GM12878 (cell line): ENCODE measurements around the gene USP9X. TPM values are rescaled to one million over a fixed set of nuclear protein-coding genes. Genes with fewer than 3 reads are reported as not detected.

ENCODE experiments used
- ATAC-seq: fragments of 200-7000 bp; cut with Tn5 transposase; 3 replicates; pipeline ENCODE4 v1.9.1; 2020; ENCODE audit warnings: mild to moderate bottlenecking, moderate library complexity
- BruUV-seq: library from RNA; stranded (reverse); fragments of 400-500 nt; replicated peaks from 2 replicates; lab custom pipeline; 2021; lab: Mats Ljungman, UMichigan
- CTCF ChIA-PET: fragments of 300-600 bp; sonication (Branson Sonifier 250); formaldehyde crosslinking; extraction: SDS; loops from one replicate; lab custom pipeline; 2021; ENCODE audit warnings: inconsistent platforms; lab: Yijun Ruan, JAX
- POLR2A ChIA-PET: fragments of 350-600 bp; formaldehyde crosslinking; extraction: SDS; loops from one replicate; lab custom pipeline; 2021; ENCODE audit warnings: inconsistent platforms; lab: Charles Lee
- RAD21 ChIA-PET: fragments of 300-600 bp; sonication (Branson Sonifier 250); formaldehyde crosslinking; loops from one replicate; lab custom pipeline; 2023; ENCODE audit warnings: antibody characterized with exemption; ENCODE audit not compliant: unreplicated experiment; lab: Charles Lee
- SMC1A ChIA-PET: fragments of 300-600 bp; sonication (Branson Sonifier 250); formaldehyde crosslinking; loops from one replicate; lab custom pipeline; 2023; ENCODE audit not compliant: unreplicated experiment, uncharacterized antibody; lab: Charles Lee
- DNase-seq: peaks from one replicate; pipeline ENCODE4 v3.0.0-alpha.2; 2011; ENCODE audit warnings: low read depth, low spot score
- FAIRE-seq: peaks from 3 replicates; lab custom pipeline; 2011; peaks lifted over from hg19 to GRCh38; lab: Jason Lieb, UNC
- H2AFZ ChIP-seq: 2 replicates; pipeline ENCODE4 v1.6.0; 2011; ENCODE audit warnings: low read depth, low read length, control low read depth; ENCODE audit not compliant: control insufficient read depth
- H3K27ac ChIP-seq: 2 replicates; pipeline ENCODE4 v1.5.1; 2011; ENCODE audit warnings: control low read depth; ENCODE audit not compliant: control insufficient read depth, insufficient read depth
- H3K27me3 ChIP-seq, 2 experiments: replicated peaks in 1 of 2; 2 replicates each; pipeline versions ENCODE4 v1.6.0 to v1.6.1; 2011; ENCODE audit warnings: low read length in 1 of 2; ENCODE audit not compliant: control insufficient read depth in 2 of 2, insufficient read depth in 2 of 2
- H3K36me3 ChIP-seq, 2 experiments: 2 replicates each; pipeline ENCODE4 v1.5.1; 2011; ENCODE audit warnings: low read length in 1 of 2; ENCODE audit not compliant: control insufficient read depth in 2 of 2, insufficient read depth in 2 of 2
- H3K4me1 ChIP-seq: 2 replicates; pipeline ENCODE4 v1.6.1; 2011; ENCODE audit warnings: mild to moderate bottlenecking, low read length, moderate library complexity, mixed read lengths; ENCODE audit not compliant: control insufficient read depth, insufficient read depth
- H3K4me2 ChIP-seq: 2 replicates; pipeline ENCODE4 v1.6.0; 2011; ENCODE audit warnings: control low read depth; ENCODE audit not compliant: control insufficient read depth, insufficient read depth
- H3K4me3 ChIP-seq: fragments of 200-600 bp; sonication (generic); 2 replicates; pipeline ENCODE4 v1.5.1; 2016
- H3K79me2 ChIP-seq: 2 replicates; pipeline ENCODE4 v1.6.0; 2011; ENCODE audit warnings: low read length; ENCODE audit not compliant: control insufficient read depth, insufficient read depth
- H3K9ac ChIP-seq: 2 replicates; pipeline ENCODE4 v1.8.0; 2011; ENCODE audit warnings: low read length, control low read depth, mixed read lengths; ENCODE audit not compliant: control insufficient read depth, insufficient read depth
- H3K9me3 ChIP-seq: replicated peaks from 3 replicates; pipeline ENCODE4 v1.5.1; 2011; ENCODE audit warnings: mild to moderate bottlenecking, low read length; ENCODE audit not compliant: control insufficient read depth, insufficient read depth
- H4K20me1 ChIP-seq: 2 replicates; pipeline ENCODE4 v1.6.0; 2011; ENCODE audit not compliant: control insufficient read depth, insufficient read depth
- CBX5 ChIP-seq: sonication (generic); IDR thresholded peaks from 2 replicates; pipeline ENCODE4 v1.6.1; 2016; ENCODE audit warnings: low read depth, moderate library complexity, mild to moderate bottlenecking, inconsistent platforms
- CHD1 ChIP-seq: IDR thresholded peaks from 2 replicates; pipeline ENCODE4 v1.6.1; 2012; ENCODE audit warnings: low read depth, low read length, improper control_type of control experiment
- ETV6 ChIP-seq, 2 experiments: fragments of 450-650 bp in 1 of 2; IDR thresholded peaks in 1 of 2; conservative IDR thresholded peaks in 1 of 2; 2 replicates each; pipeline ENCODE4 v1.6.1; 2014; ENCODE audit warnings: antibody characterized with exemption in 1 of 2, borderline replicate concordance in 1 of 2, low read depth in 1 of 2, mild to moderate bottlenecking in 1 of 2, moderate library complexity in 1 of 2
- FOXK2 ChIP-seq: fragments of 450-650 bp; IDR thresholded peaks from 2 replicates; pipeline ENCODE4 v1.6.1; 2017; ENCODE audit warnings: mild to moderate bottlenecking, moderate library complexity
- KAT2A ChIP-seq: conservative IDR thresholded peaks from 2 replicates; pipeline ENCODE4 v1.6.1; 2011; ENCODE audit warnings: low read depth, low read length; ENCODE audit not compliant: control insufficient read depth
- KDM1A ChIP-seq: fragments of 200-600 bp; sonication (generic); IDR thresholded peaks from 2 replicates; pipeline ENCODE4 v1.6.1; 2016; ENCODE audit warnings: borderline replicate concordance
- NFYB ChIP-seq: IDR thresholded peaks from 2 replicates; pipeline ENCODE4 v1.6.1; 2011; ENCODE audit warnings: low read depth, mild to moderate bottlenecking, low read length, improper control_type of control experiment, moderate library complexity; ENCODE audit not compliant: insufficient read depth
- POLR2A ChIP-seq: IDR thresholded peaks from 2 replicates; pipeline ENCODE4 v1.6.1; 2011; ENCODE audit warnings: low read depth, mild to moderate bottlenecking, low read length
- POU2F2 ChIP-seq: IDR thresholded peaks from 3 replicates; pipeline ENCODE4 v1.6.1; 2011; ENCODE audit warnings: low read depth, mild to moderate bottlenecking, low read length, borderline replicate concordance
- SPI1 ChIP-seq: IDR thresholded peaks from 2 replicates; pipeline ENCODE4 v1.6.1; 2011; ENCODE audit warnings: low read depth, mild to moderate bottlenecking, low read length, moderate library complexity, borderline replicate concordance; ENCODE audit not compliant: insufficient read depth
- STAT3 ChIP-seq: IDR thresholded peaks from 2 replicates; pipeline ENCODE4 v1.6.1; 2011; ENCODE audit warnings: low read depth, low read length, improper control_type of control experiment
- WGBS: methylation state at CpG from one replicate; pipeline ENCODE4 v1.1.6; 2016; ENCODE audit warnings: low lambda C conversion rate; ENCODE audit not compliant: insufficient replicate concordance, insufficient coverage; ENCODE audit errors: missing lambda C conversion rate; 5-methylcytosine and 5-hydroxymethylcytosine counted together
- in situ Hi-C: fragments of 300-500 bp; cut with MboI; formaldehyde crosslinking; loops from 9 replicates; pipeline ENCODE4 v1.14.3; 2018; ENCODE audit warnings: mixed read lengths
- intact Hi-C: fragments of 100-400 bp; cut with micrococcal nuclease; formaldehyde crosslinking; loops from one replicate; pipeline ENCODE4 v1.14.2; 2022; ENCODE audit not compliant: unreplicated experiment
- polyA plus RNA-seq, 11 experiments: library from polyadenylated mRNA; depleted of rRNA in 4 of 11; unstranded in 6 of 11; stranded (reverse) in 5 of 11; fragments of >200 nt; fragmentation: Nextera tagmentation in 4 of 11; fragmentation: Illumina TruSeq in 1 of 11; extraction: Ambion mirVana in 4 of 11; extraction: Trizol in 1 of 11; gene quantifications; 1 replicate in 1 of 11; 2 replicates in 10 of 11; pipeline versions ENCODE4 v1.2.1 to v1.2.3, GENCODE V29; 2011 to 2016; ENCODE audit warnings: inconsistent platforms in 2 of 11, missing spikeins in 2 of 11, low read depth in 1 of 11
- total RNA-seq, 4 experiments: library from RNA; depleted of rRNA in 3 of 4; stranded (reverse); fragments of >200 nt in 3 of 4; fragmentation: Illumina TruSeq in 1 of 4; extraction: Trizol in 1 of 4; gene quantifications; 2 replicates each; pipeline versions ENCODE4 v1.2.1 to v1.2.3, GENCODE V29; 2013 to 2021
- TF ChIP-seq, protein P1 (sequence below): fragments of 450-650 bp; IDR thresholded peaks from 2 replicates; pipeline ENCODE4 v1.6.1; 2017; ENCODE audit warnings: mild to moderate bottlenecking, low read depth, inconsistent platforms; ENCODE audit not compliant: poor library complexity, severe bottlenecking
- TF ChIP-seq, protein P2 (sequence below): fragments of 450-650 bp; IDR thresholded peaks from 2 replicates; pipeline ENCODE4 v1.6.1; 2017; ENCODE audit warnings: mild to moderate bottlenecking, moderate library complexity
- TF ChIP-seq, protein P3 (sequence below), 3 experiments: IDR thresholded peaks in 2 of 3; conservative IDR thresholded peaks in 1 of 3; 2 replicates each; pipeline ENCODE4 v1.5.1; 2011; ENCODE audit warnings: low read depth in 3 of 3, low read length in 3 of 3, mild to moderate bottlenecking in 3 of 3, control low read depth in 2 of 3, moderate library complexity in 2 of 3, inconsistent platforms in 1 of 3, mixed read lengths in 1 of 3; ENCODE audit not compliant: control insufficient read depth in 2 of 3, insufficient read depth in 1 of 3; ENCODE audit errors: extremely low read depth in 1 of 3

USP9X gene
- total and polyA plus RNA-seq, 10 of the 15 experiments (the other 5 are each of a cell fraction or from before 2014, with no cell fraction given), result 9.3 to 61.6 (median 31.7) TPM

GRCh38 chrX:41164449-41164848 is 79.2 kb downstream of the USP9X start:
- 96% methylated on average over 4 of the region's 4 CpGs for WGBS
- TF ChIP-seq POLR2A (no peak), KDM1A (no peak), CBX5 (no peak), SPI1 (no peak), CHD1 (no peak), POU2F2 (no peak), FOXK2 (no peak), NFYB (no peak), ETV6 (conservative IDR thresholded peaks at IDR 0.05 in 1 of 2, IDR thresholded peaks at IDR 0.05 in 1 of 2; ENCODE audit: borderline replicate concordance in 1 of 2, low read depth in 1 of 2) (no peak), KAT2A (no peak), STAT3 (no peak)
- TF ChIP-seq, protein P1, sequence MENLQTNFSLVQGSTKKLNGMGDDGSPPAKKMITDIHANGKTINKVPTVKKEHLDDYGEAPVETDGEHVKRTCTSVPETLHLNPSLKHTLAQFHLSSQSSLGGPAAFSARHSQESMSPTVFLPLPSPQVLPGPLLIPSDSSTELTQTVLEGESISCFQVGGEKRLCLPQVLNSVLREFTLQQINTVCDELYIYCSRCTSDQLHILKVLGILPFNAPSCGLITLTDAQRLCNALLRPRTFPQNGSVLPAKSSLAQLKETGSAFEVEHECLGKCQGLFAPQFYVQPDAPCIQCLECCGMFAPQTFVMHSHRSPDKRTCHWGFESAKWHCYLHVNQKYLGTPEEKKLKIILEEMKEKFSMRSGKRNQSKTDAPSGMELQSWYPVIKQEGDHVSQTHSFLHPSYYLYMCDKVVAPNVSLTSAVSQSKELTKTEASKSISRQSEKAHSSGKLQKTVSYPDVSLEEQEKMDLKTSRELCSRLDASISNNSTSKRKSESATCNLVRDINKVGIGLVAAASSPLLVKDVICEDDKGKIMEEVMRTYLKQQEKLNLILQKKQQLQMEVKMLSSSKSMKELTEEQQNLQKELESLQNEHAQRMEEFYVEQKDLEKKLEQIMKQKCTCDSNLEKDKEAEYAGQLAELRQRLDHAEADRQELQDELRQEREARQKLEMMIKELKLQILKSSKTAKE, result no peak
- TF ChIP-seq, protein P2, sequence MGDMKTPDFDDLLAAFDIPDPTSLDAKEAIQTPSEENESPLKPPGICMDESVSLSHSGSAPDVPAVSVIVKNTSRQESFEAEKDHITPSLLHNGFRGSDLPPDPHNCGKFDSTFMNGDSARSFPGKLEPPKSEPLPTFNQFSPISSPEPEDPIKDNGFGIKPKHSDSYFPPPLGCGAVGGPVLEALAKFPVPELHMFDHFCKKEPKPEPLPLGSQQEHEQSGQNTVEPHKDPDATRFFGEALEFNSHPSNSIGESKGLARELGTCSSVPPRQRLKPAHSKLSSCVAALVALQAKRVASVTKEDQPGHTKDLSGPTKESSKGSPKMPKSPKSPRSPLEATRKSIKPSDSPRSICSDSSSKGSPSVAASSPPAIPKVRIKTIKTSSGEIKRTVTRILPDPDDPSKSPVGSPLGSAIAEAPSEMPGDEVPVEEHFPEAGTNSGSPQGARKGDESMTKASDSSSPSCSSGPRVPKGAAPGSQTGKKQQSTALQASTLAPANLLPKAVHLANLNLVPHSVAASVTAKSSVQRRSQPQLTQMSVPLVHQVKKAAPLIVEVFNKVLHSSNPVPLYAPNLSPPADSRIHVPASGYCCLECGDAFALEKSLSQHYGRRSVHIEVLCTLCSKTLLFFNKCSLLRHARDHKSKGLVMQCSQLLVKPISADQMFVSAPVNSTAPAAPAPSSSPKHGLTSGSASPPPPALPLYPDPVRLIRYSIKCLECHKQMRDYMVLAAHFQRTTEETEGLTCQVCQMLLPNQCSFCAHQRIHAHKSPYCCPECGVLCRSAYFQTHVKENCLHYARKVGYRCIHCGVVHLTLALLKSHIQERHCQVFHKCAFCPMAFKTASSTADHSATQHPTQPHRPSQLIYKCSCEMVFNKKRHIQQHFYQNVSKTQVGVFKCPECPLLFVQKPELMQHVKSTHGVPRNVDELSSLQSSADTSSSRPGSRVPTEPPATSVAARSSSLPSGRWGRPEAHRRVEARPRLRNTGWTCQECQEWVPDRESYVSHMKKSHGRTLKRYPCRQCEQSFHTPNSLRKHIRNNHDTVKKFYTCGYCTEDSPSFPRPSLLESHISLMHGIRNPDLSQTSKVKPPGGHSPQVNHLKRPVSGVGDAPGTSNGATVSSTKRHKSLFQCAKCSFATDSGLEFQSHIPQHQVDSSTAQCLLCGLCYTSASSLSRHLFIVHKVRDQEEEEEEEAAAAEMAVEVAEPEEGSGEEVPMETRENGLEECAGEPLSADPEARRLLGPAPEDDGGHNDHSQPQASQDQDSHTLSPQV, result no peak
- TF ChIP-seq, protein P3, sequence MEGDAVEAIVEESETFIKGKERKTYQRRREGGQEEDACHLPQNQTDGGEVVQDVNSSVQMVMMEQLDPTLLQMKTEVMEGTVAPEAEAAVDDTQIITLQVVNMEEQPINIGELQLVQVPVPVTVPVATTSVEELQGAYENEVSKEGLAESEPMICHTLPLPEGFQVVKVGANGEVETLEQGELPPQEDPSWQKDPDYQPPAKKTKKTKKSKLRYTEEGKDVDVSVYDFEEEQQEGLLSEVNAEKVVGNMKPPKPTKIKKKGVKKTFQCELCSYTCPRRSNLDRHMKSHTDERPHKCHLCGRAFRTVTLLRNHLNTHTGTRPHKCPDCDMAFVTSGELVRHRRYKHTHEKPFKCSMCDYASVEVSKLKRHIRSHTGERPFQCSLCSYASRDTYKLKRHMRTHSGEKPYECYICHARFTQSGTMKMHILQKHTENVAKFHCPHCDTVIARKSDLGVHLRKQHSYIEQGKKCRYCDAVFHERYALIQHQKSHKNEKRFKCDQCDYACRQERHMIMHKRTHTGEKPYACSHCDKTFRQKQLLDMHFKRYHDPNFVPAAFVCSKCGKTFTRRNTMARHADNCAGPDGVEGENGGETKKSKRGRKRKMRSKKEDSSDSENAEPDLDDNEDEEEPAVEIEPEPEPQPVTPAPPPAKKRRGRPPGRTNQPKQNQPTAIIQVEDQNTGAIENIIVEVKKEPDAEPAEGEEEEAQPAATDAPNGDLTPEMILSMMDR (IDR thresholded peaks at IDR 0.05 in 2 of 3, conservative IDR thresholded peaks at IDR 0.05 in 1 of 3; ENCODE audit: control insufficient read depth in 2 of 3, extremely low read depth in 1 of 3, insufficient read depth in 1 of 3, low read depth in 3 of 3, low read length in 3 of 3), result no peak

More at GRCh38 chrX:41164449-41164848, 79.2 kb downstream of the USP9X start:
- intact Hi-C loops, result no loop called here
- H3K4me3 ChIP-seq, result no peak overlapping the region
- in situ Hi-C loops, result no loop called here
- H3K27me3 ChIP-seq, result no peaks in the 10 kb centered on the region
- no peak for ATAC-seq
- H3K36me3 ChIP-seq, result peaks cover 0 to 8% of the 10 kb centered on the region in 2 experiments; a peak in 2 of 4 replicates
- H3K9me3 ChIP-seq, result no peaks in the 10 kb centered on the region
- no peak for DNase-seq
- H3K4me2 ChIP-seq, result no peak overlapping the region
- no peaks in the 10 kb centered on the region for H4K20me1 ChIP-seq
- CTCF ChIA-PET, result interaction anchor here (0.7 to 3.1 kb wide), 4 partner anchors 12 to 620 kb away, joined by 3 to 14 read pairs (median 3); no protein-coding TSS in a partner anchor
- no peak overlapping the region for H3K27ac ChIP-seq
- RAD21 ChIA-PET, result interaction anchor here (1.5 kb wide), 1 partner anchor 10 kb away, joined by 4 read pairs; no protein-coding TSS in a partner anchor
- no peaks in the 10 kb centered on the region for H3K79me2 ChIP-seq
- no peak for FAIRE-seq
- no peak overlapping the region for H3K9ac ChIP-seq
- POLR2A ChIA-PET, result no interaction called here
- H2AFZ ChIP-seq, result no peak overlapping the region
- no TSS peak for BruUV-seq
- SMC1A ChIA-PET, result interaction anchor here (0.7 to 1.4 kb wide), 4 partner anchors 12 to 513 kb away, joined by 3 to 4 read pairs (median 4); no protein-coding TSS in a partner anchor
- H3K4me1 ChIP-seq, result no peaks in the 10 kb centered on the region
